A549 (cell line): ENCODE results near the gene SLC7A4. TPM values are rescaled to one million over a fixed set of nuclear protein-coding genes. Genes with fewer than 3 reads are reported as not detected.

Experiments
- ATAC-seq, 2 experiments: fragments of 200-7000 bp in 1 of 2; fragments of >200 bp in 1 of 2; cut with Nextera tagmentation in 1 of 2; cut with Tn5 transposase in 1 of 2; 3 replicates each; pipeline versions ENCODE4 v1.8.0 to v1.9.1; 2018 to 2020; ENCODE audit warnings: mild to moderate bottlenecking in 1 of 2, moderate library complexity in 1 of 2
- CTCF ChIA-PET: fragments of 300-600 bp; sonication (Branson Sonifier 250); formaldehyde crosslinking; extraction: SDS; loops from one replicate; lab custom pipeline; 2021; ENCODE audit warnings: antibody characterized with exemption, inconsistent platforms; lab: Yijun Ruan, JAX
- POLR2A ChIA-PET: fragments of 350-600 bp; formaldehyde crosslinking; extraction: SDS; loops from one replicate; lab custom pipeline; 2021; ENCODE audit warnings: antibody characterized with exemption, inconsistent platforms; lab: Yijun Ruan, JAX
- DNase-seq, 2 experiments: peaks; one replicate each; pipeline versions ENCODE4 v3.0.0 to v3.0.0-alpha.2; 2011 to 2016; ENCODE audit warnings: low read depth in 1 of 2, low spot score in 1 of 2
- FAIRE-seq: peaks from 2 replicates; lab custom pipeline; 2011; peaks lifted over from hg19 to GRCh38; lab: Jason Lieb, UNC
- H3K27ac ChIP-seq, 2 experiments: fragments of >200 bp; sonication (Bioruptor Twin); formaldehyde crosslinking; 3 replicates each; pipeline ENCODE4 v1.5.1; 2016 to 2017
- H3K4me1 ChIP-seq: fragments of >200 bp; sonication (Bioruptor Twin); formaldehyde crosslinking; 3 replicates; pipeline ENCODE4 v1.6.1; 2016
- H3K4me2 ChIP-seq: fragments of >200 bp; sonication (Bioruptor Twin); formaldehyde crosslinking; 3 replicates; pipeline ENCODE4 v1.6.1; 2016
- H3K4me3 ChIP-seq: fragments of >200 bp; sonication (Bioruptor Twin); formaldehyde crosslinking; 3 replicates; pipeline ENCODE4 v1.5.1; 2016
- H3K9me3 ChIP-seq: fragments of >200 bp; sonication (Bioruptor Twin); formaldehyde crosslinking; 3 replicates; pipeline ENCODE4 v1.6.1; 2016
- BHLHE40 ChIP-seq: IDR thresholded peaks from 2 replicates; pipeline ENCODE4 v1.6.1; 2012; ENCODE audit warnings: low read depth, low read length, inconsistent platforms
- CEBPB ChIP-seq, 2 experiments: fragments of >200 bp in 1 of 2; sonication (Bioruptor Twin) in 1 of 2; formaldehyde crosslinking in 1 of 2; IDR thresholded peaks; 2 replicates each; pipeline ENCODE4 v1.6.1; 2012 to 2016
- CHD2 ChIP-seq: fragments of 150-350 bp; IDR thresholded peaks from 2 replicates; pipeline ENCODE4 v1.6.1; 2014; ENCODE audit warnings: low read length; ENCODE audit not compliant: partially characterized antibody
- CTCF ChIP-seq: fragments of >200 bp; sonication (Bioruptor Twin); formaldehyde crosslinking; IDR thresholded peaks from 3 replicates; pipeline ENCODE4 v1.5.1; 2016
- EP300 ChIP-seq, 2 experiments: fragments of >200 bp; sonication (Bioruptor Twin); formaldehyde crosslinking; IDR thresholded peaks; 2 replicates in 1 of 2; 3 replicates in 1 of 2; pipeline ENCODE4 v1.6.1; 2016 to 2017
- HDAC2 ChIP-seq: fragments of 200-600 bp; sonication (generic); IDR thresholded peaks from 2 replicates; pipeline ENCODE4 v1.6.1; 2016
- HOXB13 ChIP-seq: fragments of 250-450 bp; sonication (Bioruptor Pico); IDR thresholded peaks from 2 replicates; pipeline ENCODE4 v1.5.0; 2020; ENCODE audit warnings: low read depth, mild to moderate bottlenecking, moderate library complexity
- HOXB5 ChIP-seq: fragments of 250-450 bp; sonication (Bioruptor Pico); IDR thresholded peaks from 2 replicates; pipeline ENCODE4 v1.5.0; 2020; ENCODE audit warnings: mild to moderate bottlenecking, moderate library complexity
- JUNB ChIP-seq: fragments of >200 bp; sonication (Bioruptor Twin); formaldehyde crosslinking; IDR thresholded peaks from 2 replicates; pipeline ENCODE4 v1.6.1; 2016
- MAZ ChIP-seq: fragments of 150-350 bp; IDR thresholded peaks from 2 replicates; pipeline ENCODE4 v1.6.1; 2014; ENCODE audit warnings: antibody characterized with exemption, low read depth, low read length, borderline replicate concordance
- PHF8 ChIP-seq: fragments of 200-600 bp; sonication (generic); IDR thresholded peaks from 2 replicates; pipeline ENCODE4 v1.6.1; 2016; ENCODE audit warnings: low read depth, mild to moderate bottlenecking, antibody characterized with exemption, moderate library complexity, borderline replicate concordance
- RAD21 ChIP-seq, 2 experiments: fragments of >200 bp in 1 of 2; sonication (Bioruptor Twin) in 1 of 2; formaldehyde crosslinking in 1 of 2; IDR thresholded peaks in 1 of 2; conservative IDR thresholded peaks in 1 of 2; 2 replicates in 1 of 2; 3 replicates in 1 of 2; pipeline ENCODE4 v1.6.1; 2012 to 2018; ENCODE audit warnings: inconsistent platforms in 1 of 2
- RFX5 ChIP-seq: fragments of 450-650 bp; IDR thresholded peaks from 2 replicates; pipeline ENCODE4 v1.7.1; 2014; ENCODE audit warnings: antibody characterized with exemption, mild to moderate bottlenecking, moderate library complexity
- RNF2 ChIP-seq: fragments of 200-600 bp; sonication (generic); IDR thresholded peaks from 2 replicates; pipeline ENCODE4 v1.6.1; 2016; ENCODE audit warnings: low read depth, mild to moderate bottlenecking, antibody characterized with exemption, moderate library complexity, borderline replicate concordance
- SREBF2 ChIP-seq: fragments of 450-650 bp; IDR thresholded peaks from 2 replicates; pipeline ENCODE4 v1.6.1; 2014; ENCODE audit warnings: mild to moderate bottlenecking, moderate library complexity
- WGBS: methylation state at CpG from one replicate; pipeline ENCODE4 v1.1.6; 2017; ENCODE audit errors: missing lambda C conversion rate; 5-methylcytosine and 5-hydroxymethylcytosine counted together
- polyA plus RNA-seq, 4 experiments: library from polyadenylated mRNA; depleted of rRNA in 3 of 4; stranded (reverse); fragments of >200 nt; fragmentation: RNase III in 1 of 4; extraction: RNeasy Plus Mini Kit Qiagen cat#74134 plus additional on column Dnase treatment in 1 of 4; gene quantifications; 2 replicates in 3 of 4; 3 replicates in 1 of 4; pipeline ENCODE4 v1.2.3, GENCODE V29; 2011 to 2017
- TF ChIP-seq, protein P1 (sequence below): fragments of >200 bp; sonication (Bioruptor Twin); formaldehyde crosslinking; IDR thresholded peaks from 3 replicates; pipeline ENCODE4 v1.6.1; 2016
- TF ChIP-seq, protein P2 (sequence below): fragments of 250-450 bp; sonication (Bioruptor Pico); IDR thresholded peaks from 2 replicates; pipeline ENCODE4 v1.5.0; 2020; ENCODE audit warnings: low read depth, mild to moderate bottlenecking, moderate library complexity
- TF ChIP-seq, protein P3 (sequence below): IDR thresholded peaks from 2 replicates; pipeline ENCODE4 v1.6.1; 2012; ENCODE audit warnings: low read depth, borderline replicate concordance

Gene SLC7A4
- polyA plus RNA-seq, 2 of the 4 experiments (the other 2 are of a cell fraction) = not detected

GRCh38 chr22:20991252-20992055 is 40.9 kb downstream of the SLC7A4 start:
- Histone ChIP-seq H3K4me2 (no peak overlapping the region), H3K4me3 (no peak overlapping the region), H3K9me3 (no peaks in the 10 kb centered on the region), H3K27ac (no peak overlapping the region), H3K4me1 (no peaks in the 10 kb centered on the region)
- POLR2A ChIA-PET = interaction anchor here (1.0 kb wide), 1 partner anchor 11 kb away, joined by 5 read pairs; the partner anchor contains the start of gene THAP7
- DNase-seq (no peak), ATAC-seq (no peak), FAIRE-seq (no peak)
- TF ChIP-seq HOXB13 (no peak), SREBF2 (no peak), PHF8 (no peak), JUNB (no peak), HOXB5 (CRISPR knock-in tag) (no peak), EP300 (IDR thresholded peaks at IDR 0.05) (no peak), MAZ (no peak), CEBPB (IDR thresholded peaks at IDR 0.05) (no peak), RNF2 (no peak), RAD21 (conservative IDR thresholded peaks at IDR 0.05 in 1 of 2, IDR thresholded peaks at IDR 0.05 in 1 of 2) (no peak), CHD2 (no peak), RFX5 (no peak), BHLHE40 (no peak), HDAC2 (no peak)
- TF ChIP-seq, protein P1, sequence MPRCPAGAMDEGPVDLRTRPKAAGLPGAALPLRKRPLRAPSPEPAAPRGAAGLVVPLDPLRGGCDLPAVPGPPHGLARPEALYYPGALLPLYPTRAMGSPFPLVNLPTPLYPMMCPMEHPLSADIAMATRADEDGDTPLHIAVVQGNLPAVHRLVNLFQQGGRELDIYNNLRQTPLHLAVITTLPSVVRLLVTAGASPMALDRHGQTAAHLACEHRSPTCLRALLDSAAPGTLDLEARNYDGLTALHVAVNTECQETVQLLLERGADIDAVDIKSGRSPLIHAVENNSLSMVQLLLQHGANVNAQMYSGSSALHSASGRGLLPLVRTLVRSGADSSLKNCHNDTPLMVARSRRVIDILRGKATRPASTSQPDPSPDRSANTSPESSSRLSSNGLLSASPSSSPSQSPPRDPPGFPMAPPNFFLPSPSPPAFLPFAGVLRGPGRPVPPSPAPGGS = no peak
- TF ChIP-seq, protein P2, sequence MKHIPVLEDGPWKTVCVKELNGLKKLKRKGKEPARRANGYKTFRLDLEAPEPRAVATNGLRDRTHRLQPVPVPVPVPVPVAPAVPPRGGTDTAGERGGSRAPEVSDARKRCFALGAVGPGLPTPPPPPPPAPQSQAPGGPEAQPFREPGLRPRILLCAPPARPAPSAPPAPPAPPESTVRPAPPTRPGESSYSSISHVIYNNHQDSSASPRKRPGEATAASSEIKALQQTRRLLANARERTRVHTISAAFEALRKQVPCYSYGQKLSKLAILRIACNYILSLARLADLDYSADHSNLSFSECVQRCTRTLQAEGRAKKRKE (CRISPR knock-in tag) = no peak
- TF ChIP-seq, protein P3, sequence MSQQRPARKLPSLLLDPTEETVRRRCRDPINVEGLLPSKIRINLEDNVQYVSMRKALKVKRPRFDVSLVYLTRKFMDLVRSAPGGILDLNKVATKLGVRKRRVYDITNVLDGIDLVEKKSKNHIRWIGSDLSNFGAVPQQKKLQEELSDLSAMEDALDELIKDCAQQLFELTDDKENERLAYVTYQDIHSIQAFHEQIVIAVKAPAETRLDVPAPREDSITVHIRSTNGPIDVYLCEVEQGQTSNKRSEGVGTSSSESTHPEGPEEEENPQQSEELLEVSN = no peak
- WGBS = 98% methylated on average over 8 of the region's 24 CpGs
- CTCF ChIA-PET = interaction anchor here (0.7 to 1.7 kb wide), 4 partner anchors 9 to 106 kb away, joined by 3 to 5 read pairs (median 4); partner anchors contain the start of gene LZTR1

DNA sequence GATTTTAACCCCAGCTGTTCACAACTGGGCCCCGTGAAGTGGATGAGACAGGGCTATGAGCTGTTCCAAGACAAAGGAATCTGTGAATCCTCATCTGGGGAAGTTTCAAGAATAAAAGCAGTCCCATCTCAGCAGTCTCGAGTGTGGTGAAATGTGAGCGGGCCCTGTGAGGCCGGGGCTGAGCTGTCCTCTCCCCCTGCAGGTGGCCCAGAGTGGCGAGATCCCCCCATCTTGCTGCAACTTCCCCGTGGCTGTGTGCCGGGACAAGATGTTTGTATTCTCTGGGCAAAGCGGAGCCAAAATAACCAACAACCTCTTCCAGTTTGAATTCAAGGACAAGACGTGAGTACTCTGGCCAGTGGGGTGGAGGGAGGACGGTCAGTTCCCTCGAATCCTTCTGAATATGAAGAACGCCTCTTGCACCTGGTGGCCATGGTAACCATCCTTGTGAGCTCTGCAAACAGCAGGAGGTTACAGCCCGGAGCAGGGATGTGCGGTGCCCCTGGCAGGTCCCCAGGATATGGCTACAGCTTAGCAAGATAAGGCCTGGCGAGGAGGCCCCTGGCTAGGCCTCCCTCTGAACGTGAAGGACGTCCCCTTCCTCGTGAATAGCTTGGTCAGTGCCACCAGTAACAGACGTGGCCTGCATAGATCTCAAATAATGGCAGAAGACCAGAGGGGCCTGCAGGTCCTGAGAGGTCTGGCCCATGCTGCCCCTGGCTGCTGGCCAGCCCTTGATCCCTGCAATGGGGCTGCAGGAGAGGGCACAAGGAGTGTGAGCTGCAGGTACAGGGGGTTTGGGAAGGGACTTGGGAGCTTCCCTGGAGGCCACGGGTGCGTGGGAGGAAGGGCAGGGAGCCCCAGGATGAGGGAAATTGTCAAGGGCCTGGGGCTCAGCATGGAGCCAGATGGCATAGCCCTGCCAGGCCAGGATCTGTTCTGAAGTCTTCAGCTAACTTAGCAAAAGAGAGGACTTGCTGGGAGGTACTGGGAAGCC is 41.9 kb downstream of the SLC7A4 start:
- FAIRE-seq = no peak
- ATAC-seq = no peak
- ChIA-PET CTCF (interaction anchor here (0.7 to 1.7 kb wide), 6 partner anchors 13 to 112 kb away, joined by 3 to 6 read pairs (median 3); partner anchors contain the start of gene CRKL), POLR2A (interaction anchor here (1.0 to 1.5 kb wide), 2 partner anchors 8 to 12 kb away, joined by 5 to 7 read pairs; partner anchors contain the start of genes LZTR1 and THAP7)
- Histone ChIP-seq H3K27ac (no peak overlapping the region), H3K4me3 (no peak overlapping the region), H3K4me2 (no peak overlapping the region), H3K4me1 (no peaks in the 10 kb centered on the region), H3K9me3 (no peaks in the 10 kb centered on the region)
- WGBS = 90% methylated on average over 17 of the region's 21 CpGs
- no peak for DNase-seq
- TF ChIP-seq CTCF = no peak
